GM19328 (cell line): ENCODE data around the gene C10orf90.

Experiments used
- ATAC-seq: cut with Tn5 transposase; IDR thresholded peaks from one replicate; pipeline ENCODE4 v1.9.1; 2021; ENCODE audit warnings: mild to moderate bottlenecking, moderate library complexity; ENCODE audit not compliant: unreplicated experiment

The C10orf90 gene

GRCh38 chr10:126670056-126670894 is at the start of gene C10orf90:
TSS of gene C10orf90 (minus strand) at chr10:126670693. CDS start at chr10:126670480, 213 bp downstream.
- no peak for ATAC-seq

- ATAC-seq = no peak
Measured at GRCh38 chr10:126716366-126716765, 45.9 kb upstream of the C10orf90 start.

GRCh38 chr10:126713594-126713993 is 43.1 kb upstream of the C10orf90 start:
- no peak for ATAC-seq

- no peak for ATAC-seq
Measured at GRCh38 chr10:126712681-126713080, 42.2 kb upstream of the C10orf90 start.

GRCh38 chr10:126705951-126706565 is 35.6 kb upstream of the C10orf90 start:
- no peak for ATAC-seq

GRCh38 chr10:126705131-126705530 is 34.6 kb upstream of the C10orf90 start:
- no peak for ATAC-seq

GRCh38 chr10:126704649-126705048 is 34.2 kb upstream of the C10orf90 start:
- no peak for ATAC-seq

GRCh38 chr10:126702181-126702580 is 31.7 kb upstream of the C10orf90 start:
- no peak for ATAC-seq

- no peak for ATAC-seq
Measured at GRCh38 chr10:126701526-126701925, 31.0 kb upstream of the C10orf90 start.

GRCh38 chr10:126696684-126697083 is 26.2 kb upstream of the C10orf90 start:
- ATAC-seq = no peak

GRCh38 chr10:126691456-126691855 is 21.0 kb upstream of the C10orf90 start:
- no peak for ATAC-seq

GRCh38 chr10:126690534-126690933 is 20.0 kb upstream of the C10orf90 start:
- no peak for ATAC-seq

- ATAC-seq = no peak
Measured at GRCh38 chr10:126689461-126689994, 19.0 kb upstream of the C10orf90 start.

GRCh38 chr10:126687121-126687606 is 16.7 kb upstream of the C10orf90 start:
- ATAC-seq = no peak

- no peak for ATAC-seq
Measured at GRCh38 chr10:126686719-126687118, 16.2 kb upstream of the C10orf90 start.

GRCh38 chr10:126686268-126686667 is 15.8 kb upstream of the C10orf90 start:
- no peak for ATAC-seq

- no peak for ATAC-seq
Measured at GRCh38 chr10:126685756-126686155, 15.3 kb upstream of the C10orf90 start.

GRCh38 chr10:126684171-126684745 is 13.8 kb upstream of the C10orf90 start:
- no peak for ATAC-seq

- no peak for ATAC-seq
Measured at GRCh38 chr10:126683466-126683865, 13.0 kb upstream of the C10orf90 start.

- no peak for ATAC-seq
Measured at GRCh38 chr10:126675656-126676438, 5.4 kb upstream of the C10orf90 start.
